PFSK-1 (cell line): Measurements from ENCODE around the gene ARF1.

ENCODE experiments used
- POLR2AphosphoS5 ChIP-seq: IDR thresholded peaks from 2 replicates; pipeline ENCODE4 v1.6.1; 2012; ENCODE audit warnings: low read depth, mild to moderate bottlenecking, control low read depth, low read length, moderate library complexity
- TAF1 ChIP-seq: IDR thresholded peaks from 2 replicates; pipeline ENCODE4 v1.6.1; 2012; ENCODE audit warnings: low read length, control low read depth, borderline replicate concordance; ENCODE audit not compliant: insufficient read depth

- TF ChIP-seq TAF1 (no peak), POLR2AphosphoS5 (no peak)
Observed at GRCh38 chr1:228123505-228123904, 41.0 kb downstream of the ARF1 start.
